Nephron (organoid): ENCODE measurements around the gene RINL.

ENCODE experiments used
- H3K27ac Mint-ChIP-seq, 3 experiments: 2 replicates each; pipeline ENCODE4 v1.8.0; 2020; ENCODE audit warnings: mixed read lengths in 3 of 3, mild to moderate bottlenecking in 2 of 3, moderate library complexity in 1 of 3
- H3K27me3 Mint-ChIP-seq: 2 replicates; pipeline ENCODE4 v1.8.0; 2021; ENCODE audit warnings: low read depth, mild to moderate bottlenecking, moderate library complexity, mixed read lengths
- H3K36me3 Mint-ChIP-seq: 2 replicates; pipeline ENCODE4 v1.8.0; 2020; ENCODE audit warnings: low read depth, mixed read lengths
- H3K4me1 Mint-ChIP-seq: 2 replicates; pipeline ENCODE4 v1.8.0; 2020; ENCODE audit warnings: mixed read lengths
- H3K4me3 Mint-ChIP-seq, 3 experiments: 2 replicates each; pipeline ENCODE4 v1.8.0; 2020; ENCODE audit warnings: mild to moderate bottlenecking in 3 of 3, mixed read lengths in 3 of 3, moderate library complexity in 2 of 3
- H3K9me3 Mint-ChIP-seq: 2 replicates; pipeline ENCODE4 v1.8.0; 2020; ENCODE audit warnings: mixed read lengths
- CTCF ChIP-seq, 3 experiments: fragments of 200-600 bp; sonication (generic); IDR thresholded peaks; one replicate each; pipeline ENCODE4 v1.5.0; 2021; ENCODE audit warnings: antibody characterized with exemption in 3 of 3; ENCODE audit not compliant: unreplicated experiment in 3 of 3

RINL gene

GRCh38 chr19:38877781-38878574, at the start of gene RINL:
Gene RINL, minus strand, starts transcription at chr19:38878275. Its CDS starts 1,533 bp downstream, at chr19:38876742.
- peaks cover 37% of the 10 kb centered on the region for H3K4me1 Mint-ChIP-seq
- TF ChIP-seq CTCF (IDR thresholded peaks at IDR 0.05; ENCODE audit: unreplicated experiment in 3 of 3): no peak

GRCh38 chr19:38924388-38924787, 46.3 kb upstream of the RINL start:
- Mint-ChIP-seq H3K4me1 (peaks cover under 1% of the 10 kb centered on the region), H3K27me3 (no peaks in the 10 kb centered on the region), H3K27ac (no peak overlapping the region), H3K4me3 (no peak overlapping the region), H3K36me3 (peaks cover 35% of the 10 kb centered on the region), H3K9me3 (no peaks in the 10 kb centered on the region)
- no peak for TF ChIP-seq CTCF (IDR thresholded peaks at IDR 0.05; ENCODE audit: unreplicated experiment in 3 of 3)

More at GRCh38 chr19:38877781-38878574, at the start of gene RINL:
- Mint-ChIP-seq H3K27me3 (peaks cover 3% of the 10 kb centered on the region), H3K27ac (peak within 1 kb of the TSS; percentile 40 to 91 (median 62)), H3K4me3 (no peak within 1 kb of the TSS), H3K9me3 (no peaks in the 10 kb centered on the region), H3K36me3 (peaks cover 3% of the 10 kb centered on the region)

- Mint-ChIP-seq H3K36me3 (peaks cover 27% of the 10 kb centered on the region), H3K27me3 (no peaks in the 10 kb centered on the region), H3K4me1 (peaks cover 4% of the 10 kb centered on the region), H3K9me3 (no peaks in the 10 kb centered on the region), H3K27ac (no peak overlapping the region), H3K4me3 (no peak overlapping the region)
- no peak for TF ChIP-seq CTCF (IDR thresholded peaks at IDR 0.05; ENCODE audit: unreplicated experiment in 3 of 3)
Observed at GRCh38 chr19:38922482-38922881, 44.4 kb upstream of the RINL start.

GRCh38 chr19:38921420-38922274, 43.6 kb upstream of the RINL start:
- Mint-ChIP-seq H3K27me3 (no peaks in the 10 kb centered on the region), H3K9me3 (no peaks in the 10 kb centered on the region), H3K4me3 (no peak overlapping the region), H3K4me1 (peaks cover 4% of the 10 kb centered on the region), H3K27ac (no peak overlapping the region), H3K36me3 (peaks cover 26% of the 10 kb centered on the region)
- no peak for TF ChIP-seq CTCF (IDR thresholded peaks at IDR 0.05; ENCODE audit: unreplicated experiment in 3 of 3)

- H3K9me3 Mint-ChIP-seq: no peaks in the 10 kb centered on the region
- H3K27me3 Mint-ChIP-seq: no peaks in the 10 kb centered on the region
- no peak overlapping the region for H3K4me3 Mint-ChIP-seq
- no peak for TF ChIP-seq CTCF (IDR thresholded peaks at IDR 0.05; ENCODE audit: unreplicated experiment in 3 of 3)
- peaks cover 4% of the 10 kb centered on the region for H3K4me1 Mint-ChIP-seq
- no peak overlapping the region for H3K27ac Mint-ChIP-seq
- peaks cover 26% of the 10 kb centered on the region for H3K36me3 Mint-ChIP-seq
Observed at GRCh38 chr19:38920602-38921419, 42.7 kb upstream of the RINL start.
